CD4-positive, alpha-beta T cell (primary cell): Measurements from ENCODE around the gene R3HDM2. TPM values are rescaled to one million over a fixed set of nuclear protein-coding genes. Genes with fewer than 3 reads are reported as not detected.

Experiments
- ATAC-seq: fragments of 200-7000 bp; cut with Tn5 transposase; one replicate; pipeline ENCODE4 v1.10.0; 2022; ENCODE audit warnings: mild to moderate bottlenecking; ENCODE audit not compliant: poor library complexity
- CTCF ChIA-PET: fragments of 350-600 bp; sonication (Branson Sonifier 250); formaldehyde crosslinking; loops from one replicate; lab custom pipeline; 2021; ENCODE audit warnings: antibody characterized with exemption, inconsistent platforms; lab: Charles Lee
- POLR2A ChIA-PET: fragments of 350-600 bp; sonication (Branson Sonifier 250); formaldehyde crosslinking; loops from one replicate; lab custom pipeline; 2021; ENCODE audit warnings: antibody characterized with exemption, inconsistent platforms; lab: Charles Lee
- DNase-seq, 14 experiments: peaks; one replicate each; pipeline ENCODE4 v3.0.0-alpha.2; 2013 to 2020; ENCODE audit warnings: mixed read lengths in 2 of 14
- H3K27ac ChIP-seq, 2 donors: one replicate each; pipeline versions ENCODE4 v1.5.1 to v1.7.0; 2013; ENCODE audit warnings: low read length in 2 of 2, low read depth in 1 of 2, mild to moderate bottlenecking in 1 of 2
- H3K27me3 ChIP-seq, 2 experiments: 1 replicate in 1 of 2; 2 replicates in 1 of 2; pipeline versions ENCODE4 v1.6.1 to v1.7.0; 2013; ENCODE audit warnings: low read length in 2 of 2, control low read depth in 1 of 2, mild to moderate bottlenecking in 1 of 2, moderate library complexity in 1 of 2; ENCODE audit not compliant: insufficient read depth in 2 of 2, control insufficient read depth in 1 of 2
- H3K36me3 ChIP-seq: one replicate; pipeline ENCODE4 v1.6.1; 2013; ENCODE audit warnings: low read length, control low read depth; ENCODE audit not compliant: insufficient read depth
- H3K4me1 ChIP-seq: one replicate; pipeline ENCODE4 v1.6.1; 2013; ENCODE audit warnings: low read length, control low read depth; ENCODE audit not compliant: insufficient read depth
- H3K4me3 ChIP-seq: one replicate; pipeline ENCODE4 v1.5.1; 2013; ENCODE audit warnings: mild to moderate bottlenecking, low read length, moderate library complexity
- H3K9me3 ChIP-seq, 2 experiments: 1 replicate in 1 of 2; 2 replicates in 1 of 2; pipeline versions ENCODE4 v1.6.1 to v1.7.0; 2013; ENCODE audit warnings: low read length in 2 of 2, mild to moderate bottlenecking in 2 of 2, control low read depth in 1 of 2, moderate library complexity in 1 of 2; ENCODE audit not compliant: control insufficient read depth in 1 of 2, insufficient read depth in 1 of 2
- H3K27ac Mint-ChIP-seq: one replicate; pipeline ENCODE4 v1.8.0; 2020; ENCODE audit warnings: mixed read lengths
- H3K27me3 Mint-ChIP-seq: one replicate; pipeline ENCODE4 v1.8.0; 2021; ENCODE audit warnings: mixed read lengths
- H3K36me3 Mint-ChIP-seq: one replicate; pipeline ENCODE4 v1.8.0; 2021; ENCODE audit warnings: low read depth, mixed read lengths
- H3K4me1 Mint-ChIP-seq: one replicate; pipeline ENCODE4 v1.8.0; 2021; ENCODE audit warnings: low read depth, mixed read lengths
- H3K4me3 Mint-ChIP-seq: one replicate; pipeline ENCODE4 v1.8.0; 2020; ENCODE audit warnings: mild to moderate bottlenecking, mixed read lengths
- H3K9me3 Mint-ChIP-seq: one replicate; pipeline ENCODE4 v1.8.0; 2020; ENCODE audit warnings: mixed read lengths
- CTCF ChIP-seq: fragments of 200-600 bp; IDR thresholded peaks from one replicate; pipeline ENCODE4 v1.8.0; 2022; ENCODE audit warnings: antibody characterized with exemption, mild to moderate bottlenecking
- intact Hi-C, 2 experiments: fragments of 100-400 bp; cut with DNase I in 1 of 2; cut with micrococcal nuclease in 1 of 2; formaldehyde crosslinking; loops; one replicate each; pipeline versions ENCODE4 v1.15.1 to v1.9.0; 2023 to 2025; cut with DNase I, micrococcal nuclease
- total RNA-seq, 174 experiments: library from RNA in 2 of 174; stranded (reverse) in 2 of 174; gene quantifications; one replicate each; pipeline ENCODE4 v1.2.3 and lab custom pipeline; 2021 to 2026

Gene R3HDM2
- total RNA-seq, 2 experiments from 2014 or later: 106 to 115 TPM

- Histone ChIP-seq H3K9me3 (no peaks in the 10 kb centered on the region), H3K4me3 (peak overlapping the region; percentile 90), H3K36me3 (peaks cover 43% of the 10 kb centered on the region), H3K27ac (peak overlapping the region; percentile 99), H3K27me3 (no peaks in the 10 kb centered on the region), H3K4me1 (peaks cover 84% of the 10 kb centered on the region)
- POLR2A ChIA-PET: interaction anchor here (0.5 to 5.5 kb wide), 11 partner anchors 9 to 751 kb away, joined by 3 to 93 read pairs (median 3); partner anchors contain the start of genes DCTN2, DDIT3, GLI1 and MARS1
- peak; percentile 63 for TF ChIP-seq CTCF
- no peaks in the 10 kb centered on the region for H3K27me3 Mint-ChIP-seq
- intact Hi-C loops: loop anchor here (2.0 to 5.0 kb wide), 5 partner anchors 14 to 276 kb away; partner anchors contain the start of genes CDK4 (in 1 of the 2), DCTN2 (in 1 of the 2) and DDIT3 (in 1 of the 2)
- peak overlapping the region; percentile 99 for H3K27ac Mint-ChIP-seq
- peaks cover 89% of the 10 kb centered on the region for H3K4me1 Mint-ChIP-seq
- H3K4me3 Mint-ChIP-seq: peak overlapping the region; percentile 93
- peaks cover 65% of the 10 kb centered on the region for H3K36me3 Mint-ChIP-seq
- DNase-seq (peak; percentile 52 to 84 (median 64)), ATAC-seq (peak; percentile 31)
- CTCF ChIA-PET: interaction anchor here (1.2 to 5.6 kb wide), 8 partner anchors 10 to 107 kb away, joined by 3 to 35 read pairs (median 4); partner anchors contain the start of genes DCTN2, GLI1 and MARS1
- no peaks in the 10 kb centered on the region for H3K9me3 Mint-ChIP-seq
Observed at GRCh38 chr12:57476162-57476992, 45.5 kb upstream of the R3HDM2 start.

GRCh38 chr12:57475271-57476161 is 44.7 kb upstream of the R3HDM2 start:
- Mint-ChIP-seq H3K36me3 (peaks cover 73% of the 10 kb centered on the region), H3K4me3 (peak overlapping the region; percentile 47), H3K4me1 (peaks cover 87% of the 10 kb centered on the region), H3K9me3 (no peaks in the 10 kb centered on the region), H3K27ac (peak overlapping the region; percentile 99), H3K27me3 (no peaks in the 10 kb centered on the region)
- POLR2A ChIA-PET: interaction anchor here (1.0 to 5.5 kb wide), 4 partner anchors 12 to 17 kb away, joined by 3 to 93 read pairs (median 10); partner anchors contain the start of genes GLI1 and MARS1
- CTCF ChIA-PET: interaction anchor here (1.3 to 5.6 kb wide), 7 partner anchors 11 to 108 kb away, joined by 4 to 35 read pairs (median 5); partner anchors contain the start of genes GLI1 and MARS1
- no peaks in the 10 kb centered on the region for H3K9me3 ChIP-seq
- peak overlapping the region; percentile 99 for H3K27ac ChIP-seq
- peak overlapping the region; percentile 90 for H3K4me3 ChIP-seq
- no peaks in the 10 kb centered on the region for H3K27me3 ChIP-seq
- intact Hi-C loops: loop anchor here (2.0 to 5.0 kb wide), 5 partner anchors 13 to 277 kb away; partner anchors contain the start of genes CDK4 (in 1 of the 2), DCTN2 (in 1 of the 2) and DDIT3 (in 1 of the 2)
- ATAC-seq (no peak), DNase-seq (peak in 1 of 14 experiments; percentile 38)
- H3K4me1 ChIP-seq: peaks cover 84% of the 10 kb centered on the region
- peaks cover 51% of the 10 kb centered on the region for H3K36me3 ChIP-seq
- no peak for TF ChIP-seq CTCF
